Activated CD8-positive, alpha-beta T cell treated with anti-CD3 and anti-CD28 coated beads, Interleukin-2, amount 10 ng/mL, durations not matched to agents 7 days and 5 days (primary cell): ENCODE measurements around the gene RSL24D1. TPM values are rescaled to one million over a fixed set of nuclear protein-coding genes. Genes with fewer than 3 reads are reported as not detected.

Source experiments
- ATAC-seq: fragments of 150-1000 bp; cut with Tn5 transposase; one replicate; pipeline ENCODE4 v1.10.0; 2021; ENCODE audit warnings: moderate library complexity
- CTCF ChIA-PET: fragments of 350-600 bp; sonication (Branson Sonifier 250); formaldehyde crosslinking; loops from one replicate; lab custom pipeline; 2021; ENCODE audit warnings: antibody characterized with exemption; lab: Charles Lee
- POLR2A ChIA-PET: fragments of 350-600 bp; sonication (Branson Sonifier 250); formaldehyde crosslinking; loops from one replicate; lab custom pipeline; 2021; ENCODE audit warnings: antibody characterized with exemption; lab: Charles Lee
- DNase-seq: peaks from one replicate; pipeline ENCODE4 v3.0.0-alpha.2; 2020
- H3K27ac Mint-ChIP-seq: one replicate; pipeline ENCODE4 v1.8.0; 2021; ENCODE audit warnings: mild to moderate bottlenecking, mixed read lengths
- H3K27me3 Mint-ChIP-seq: one replicate; pipeline ENCODE4 v1.8.0; 2021; ENCODE audit warnings: low read depth, mixed read lengths
- H3K36me3 Mint-ChIP-seq: one replicate; pipeline ENCODE4 v1.8.0; 2021; ENCODE audit warnings: low read depth, mixed read lengths
- H3K4me1 Mint-ChIP-seq: one replicate; pipeline ENCODE4 v1.8.0; 2021; ENCODE audit warnings: low read depth, mixed read lengths
- H3K4me3 Mint-ChIP-seq: one replicate; pipeline ENCODE4 v1.8.0; 2021; ENCODE audit warnings: mild to moderate bottlenecking, mixed read lengths
- H3K9me3 Mint-ChIP-seq: one replicate; pipeline ENCODE4 v1.8.0; 2022; ENCODE audit warnings: mixed read lengths; ENCODE audit not compliant: insufficient read depth
- total RNA-seq, 2 experiments: library from RNA; stranded (reverse); gene quantifications; one replicate each; pipeline ENCODE4 v1.2.3, GENCODE V29; 2021

The RSL24D1 gene
- total RNA-seq, 2 experiments from 2014 or later = 79.6 to 85.2 TPM

DNA sequence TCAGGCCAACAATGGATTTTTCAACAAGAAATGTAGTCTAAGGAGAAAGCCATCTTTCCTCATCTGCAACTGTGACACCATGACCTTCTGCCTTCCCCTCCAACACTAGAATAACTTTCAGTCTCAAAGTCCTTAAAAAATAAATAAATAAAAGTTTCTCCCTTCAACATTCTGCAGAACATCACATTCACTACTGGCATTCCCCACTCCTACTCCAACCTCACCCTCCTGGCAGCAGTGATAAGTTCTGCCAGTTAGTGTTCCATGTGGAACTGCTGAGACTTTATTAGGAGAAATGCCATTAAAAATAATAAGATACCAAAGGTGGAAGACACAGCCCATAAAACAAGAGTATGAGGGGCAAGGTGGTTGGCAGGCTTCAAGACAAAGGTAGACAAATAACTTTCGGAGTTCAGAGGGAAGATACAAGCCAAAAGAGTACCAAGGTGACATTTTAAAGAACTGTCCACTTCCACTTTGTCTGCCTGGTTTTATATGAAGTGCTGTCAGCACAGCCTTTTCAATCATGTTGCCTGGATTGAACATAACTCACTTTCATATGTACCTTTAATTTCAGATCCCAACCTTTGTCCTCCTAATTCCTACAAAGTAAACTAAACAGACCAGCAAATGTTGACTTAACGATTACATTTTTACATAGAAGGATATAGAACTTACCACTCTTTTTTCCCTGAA, 37.5 kb upstream of the RSL24D1 start:
- ChIA-PET CTCF (no interaction called here), POLR2A (no interaction called here)
- Mint-ChIP-seq H3K27me3 (no peaks in the 10 kb centered on the region), H3K36me3 (peaks cover 75% of the 10 kb centered on the region), H3K4me3 (no peak overlapping the region), H3K27ac (no peak overlapping the region), H3K4me1 (peaks cover 60% of the 10 kb centered on the region), H3K9me3 (no peaks in the 10 kb centered on the region)
- no peak for ATAC-seq
- no peak for DNase-seq

DNA sequence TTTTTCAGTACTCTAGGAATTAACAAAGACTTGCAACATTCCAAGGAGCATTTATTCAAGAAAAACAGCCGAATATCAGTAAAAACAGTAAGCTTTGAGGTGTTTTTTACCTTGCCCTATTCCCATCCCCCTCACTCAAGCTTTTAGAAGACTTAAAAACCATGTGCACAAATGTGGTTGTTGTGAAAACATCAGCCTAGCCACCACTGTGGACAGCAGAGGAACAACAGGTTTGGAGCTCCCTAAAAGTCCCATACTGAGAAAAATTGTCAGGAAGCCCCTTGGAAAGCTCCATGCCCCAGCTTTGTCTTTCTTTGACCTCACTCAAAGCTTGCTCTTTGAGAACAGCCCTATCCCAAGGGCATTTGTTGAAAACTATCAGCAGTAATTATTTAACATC, 34.7 kb upstream of the RSL24D1 start:
- H3K27me3 Mint-ChIP-seq = no peaks in the 10 kb centered on the region
- peaks cover 45% of the 10 kb centered on the region for H3K4me1 Mint-ChIP-seq
- ChIA-PET POLR2A (no interaction called here), CTCF (interaction anchor here (1.0 to 2.8 kb wide), 8 partner anchors 10 to 208 kb away, joined by 4 to 17 read pairs (median 7); partner anchors contain the start of gene RSL24D1)
- peaks cover 77% of the 10 kb centered on the region for H3K36me3 Mint-ChIP-seq
- DNase-seq (no peak), ATAC-seq (no peak)
- H3K27ac Mint-ChIP-seq = no peak overlapping the region
- no peak overlapping the region for H3K4me3 Mint-ChIP-seq
- no peaks in the 10 kb centered on the region for H3K9me3 Mint-ChIP-seq

DNA sequence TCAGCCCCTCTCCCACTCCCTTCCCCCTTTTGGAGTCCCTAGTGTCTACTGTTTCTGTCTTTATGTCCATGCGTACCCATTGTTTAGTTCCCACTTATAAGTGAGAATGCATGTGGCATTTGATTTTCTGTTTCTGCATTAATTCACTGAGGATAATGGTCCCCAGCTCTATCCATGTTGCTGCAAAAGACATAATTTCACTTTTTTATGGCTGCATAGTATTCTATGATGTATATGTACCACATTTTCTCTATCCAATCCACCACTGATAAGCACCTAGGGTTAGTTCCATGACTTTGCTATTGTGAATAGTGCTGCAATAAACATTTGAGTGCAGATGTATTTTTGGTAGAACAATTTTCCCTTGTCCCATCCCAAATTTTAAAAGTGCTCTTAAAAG, 34.2 kb upstream of the RSL24D1 start:
- no peaks in the 10 kb centered on the region for H3K27me3 Mint-ChIP-seq
- ChIA-PET CTCF (interaction anchor here (1.6 to 2.8 kb wide), 5 partner anchors 10 to 51 kb away, joined by 5 to 17 read pairs (median 8); no protein-coding TSS in a partner anchor), POLR2A (no interaction called here)
- peaks cover 49% of the 10 kb centered on the region for H3K4me1 Mint-ChIP-seq
- no peak overlapping the region for H3K4me3 Mint-ChIP-seq
- ATAC-seq (no peak), DNase-seq (no peak)
- H3K27ac Mint-ChIP-seq = no peak overlapping the region
- no peaks in the 10 kb centered on the region for H3K9me3 Mint-ChIP-seq
- peaks cover 76% of the 10 kb centered on the region for H3K36me3 Mint-ChIP-seq

DNA sequence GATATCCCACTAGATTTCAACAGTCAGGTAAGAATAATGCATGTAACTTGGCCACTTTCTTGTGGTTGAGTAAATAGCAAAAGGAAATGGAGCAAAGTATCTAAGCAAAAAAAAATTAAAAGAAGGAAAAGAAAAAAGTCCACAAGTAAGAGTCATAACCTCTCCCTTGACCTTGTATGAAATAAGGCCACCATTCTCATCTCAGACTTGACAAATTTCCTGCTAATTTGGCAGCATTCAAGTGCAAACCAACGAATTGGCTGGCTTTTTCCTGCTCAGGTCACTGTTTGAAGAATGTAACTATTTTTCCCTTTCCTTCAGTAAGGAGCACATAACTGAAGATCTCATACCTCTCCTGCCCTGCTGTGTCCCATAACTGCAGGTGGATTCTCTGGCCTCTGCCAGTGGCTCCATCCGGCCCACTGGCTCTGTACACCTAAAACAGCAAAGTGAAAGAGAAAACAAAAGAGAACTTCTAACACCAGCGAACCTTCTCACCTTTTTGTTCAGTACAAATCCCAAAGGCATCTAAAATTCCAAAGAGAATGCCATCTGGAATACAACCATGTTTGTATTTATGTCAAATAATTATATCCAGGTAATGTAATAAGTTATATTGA, 33.4 kb upstream of the RSL24D1 start:
- ChIA-PET POLR2A (no interaction called here), CTCF (interaction anchor here (1.5 to 2.0 kb wide), 3 partner anchors 9 to 28 kb away, joined by 3 to 8 read pairs (median 5); no protein-coding TSS in a partner anchor)
- Mint-ChIP-seq H3K27me3 (no peaks in the 10 kb centered on the region), H3K27ac (peak overlapping the region; percentile 81), H3K4me1 (peaks cover 50% of the 10 kb centered on the region), H3K4me3 (peak overlapping the region; percentile 58), H3K36me3 (peaks cover 77% of the 10 kb centered on the region), H3K9me3 (no peaks in the 10 kb centered on the region)
- DNase-seq = no peak
- peak; percentile 70 for ATAC-seq

DNA sequence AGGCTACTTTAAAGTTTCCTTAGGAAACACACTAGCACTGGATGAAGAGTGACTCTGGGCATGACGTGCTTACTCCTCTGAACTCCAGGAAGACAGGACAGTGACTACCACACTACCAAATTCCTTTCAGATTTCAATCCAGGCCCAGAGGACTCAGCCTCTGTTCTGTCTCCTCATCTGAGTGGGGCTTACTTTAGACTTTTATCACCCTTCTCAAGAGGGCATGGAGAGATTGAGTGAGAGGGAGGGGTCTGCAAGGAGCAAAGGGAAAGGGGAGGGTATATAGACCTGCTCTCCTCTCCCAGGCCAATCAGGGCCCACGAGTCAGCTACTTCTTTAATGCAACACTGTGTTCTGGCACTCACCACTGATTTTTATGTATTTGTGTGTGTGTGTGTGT, 29.4 kb upstream of the RSL24D1 start:
- CTCF ChIA-PET = interaction anchor here (1.1 to 1.3 kb wide), 2 partner anchors 8 to 47 kb away, joined by 3 to 4 read pairs; no protein-coding TSS in a partner anchor
- H3K4me1 Mint-ChIP-seq = peaks cover 73% of the 10 kb centered on the region

DNA sequence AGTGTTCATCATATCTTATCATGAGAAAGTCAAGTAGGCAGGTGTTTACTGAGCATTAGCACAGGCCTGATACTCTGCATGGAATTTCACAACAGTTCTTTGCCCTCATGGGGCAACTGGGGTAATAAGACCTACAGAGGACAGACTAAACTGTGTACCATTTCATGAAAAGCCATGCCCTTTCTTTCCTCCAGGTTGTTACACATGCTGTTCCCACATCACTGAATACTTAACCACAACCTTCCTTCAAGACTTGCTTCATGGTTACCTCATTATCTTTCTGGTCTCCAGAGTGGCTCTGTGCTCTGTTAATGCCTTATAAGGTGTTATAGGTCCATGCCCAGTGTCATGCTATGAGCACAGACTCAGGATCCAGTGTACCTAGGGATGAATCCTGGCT, 28.2 kb upstream of the RSL24D1 start:
- ChIA-PET POLR2A (interaction anchor here (1.2 to 1.5 kb wide), 2 partner anchors 26 to 42 kb away, joined by 3 to 4 read pairs; no protein-coding TSS in a partner anchor), CTCF (no interaction called here)
- ATAC-seq (peak; percentile 56), DNase-seq (no peak)
- peaks cover 74% of the 10 kb centered on the region for H3K4me1 Mint-ChIP-seq
- H3K27me3 Mint-ChIP-seq = no peaks in the 10 kb centered on the region
- peak overlapping the region; percentile 5 for H3K4me3 Mint-ChIP-seq
- H3K27ac Mint-ChIP-seq = peak overlapping the region; percentile 75
- no peaks in the 10 kb centered on the region for H3K9me3 Mint-ChIP-seq
- H3K36me3 Mint-ChIP-seq = peaks cover 77% of the 10 kb centered on the region

More for the DNA sequence above, 29.4 kb upstream of the RSL24D1 start:
- no peak for DNase-seq
- Mint-ChIP-seq H3K36me3 (peaks cover 81% of the 10 kb centered on the region), H3K4me3 (no peak overlapping the region), H3K27ac (no peak overlapping the region), H3K27me3 (no peaks in the 10 kb centered on the region), H3K9me3 (no peaks in the 10 kb centered on the region)
- no peak for ATAC-seq
- POLR2A ChIA-PET = no interaction called here

DNA sequence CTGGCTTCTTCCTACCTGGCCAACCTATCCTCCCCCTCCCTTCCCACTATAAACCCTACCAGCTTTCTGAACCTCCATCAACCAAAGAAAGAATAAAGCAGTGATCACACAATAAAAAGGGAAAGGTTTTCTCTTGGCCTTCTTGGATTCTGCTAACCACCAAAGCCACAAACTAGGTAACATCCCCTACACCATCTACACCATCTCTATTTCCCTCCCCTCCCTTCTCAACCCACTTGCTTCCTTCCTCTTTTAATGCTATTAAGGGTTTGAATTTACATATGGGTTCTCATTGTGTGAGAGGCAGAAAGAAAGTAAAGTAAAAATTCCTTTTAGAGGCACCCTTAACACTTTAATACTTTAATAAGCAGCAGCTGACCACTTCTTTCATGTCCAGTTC, 25.8 kb upstream of the RSL24D1 start:
- peak; percentile 7 for ATAC-seq
- DNase-seq = no peak
- no peaks in the 10 kb centered on the region for H3K9me3 Mint-ChIP-seq
- peaks cover 75% of the 10 kb centered on the region for H3K36me3 Mint-ChIP-seq
- no peaks in the 10 kb centered on the region for H3K27me3 Mint-ChIP-seq
- H3K4me1 Mint-ChIP-seq = peaks cover 87% of the 10 kb centered on the region
- H3K27ac Mint-ChIP-seq = peak overlapping the region; percentile 96
- POLR2A ChIA-PET = interaction anchor here (1.0 to 2.4 kb wide), 4 partner anchors 33 to 96 kb away, joined by 3 to 8 read pairs (median 4); partner anchors contain the start of genes PIGB and PIGBOS1
- H3K4me3 Mint-ChIP-seq = peak overlapping the region; percentile 65
- CTCF ChIA-PET = interaction anchor here (1.0 to 8.8 kb wide), 3 partner anchors 34 to 69 kb away, joined by 4 to 77 read pairs (median 4); no protein-coding TSS in a partner anchor

DNA sequence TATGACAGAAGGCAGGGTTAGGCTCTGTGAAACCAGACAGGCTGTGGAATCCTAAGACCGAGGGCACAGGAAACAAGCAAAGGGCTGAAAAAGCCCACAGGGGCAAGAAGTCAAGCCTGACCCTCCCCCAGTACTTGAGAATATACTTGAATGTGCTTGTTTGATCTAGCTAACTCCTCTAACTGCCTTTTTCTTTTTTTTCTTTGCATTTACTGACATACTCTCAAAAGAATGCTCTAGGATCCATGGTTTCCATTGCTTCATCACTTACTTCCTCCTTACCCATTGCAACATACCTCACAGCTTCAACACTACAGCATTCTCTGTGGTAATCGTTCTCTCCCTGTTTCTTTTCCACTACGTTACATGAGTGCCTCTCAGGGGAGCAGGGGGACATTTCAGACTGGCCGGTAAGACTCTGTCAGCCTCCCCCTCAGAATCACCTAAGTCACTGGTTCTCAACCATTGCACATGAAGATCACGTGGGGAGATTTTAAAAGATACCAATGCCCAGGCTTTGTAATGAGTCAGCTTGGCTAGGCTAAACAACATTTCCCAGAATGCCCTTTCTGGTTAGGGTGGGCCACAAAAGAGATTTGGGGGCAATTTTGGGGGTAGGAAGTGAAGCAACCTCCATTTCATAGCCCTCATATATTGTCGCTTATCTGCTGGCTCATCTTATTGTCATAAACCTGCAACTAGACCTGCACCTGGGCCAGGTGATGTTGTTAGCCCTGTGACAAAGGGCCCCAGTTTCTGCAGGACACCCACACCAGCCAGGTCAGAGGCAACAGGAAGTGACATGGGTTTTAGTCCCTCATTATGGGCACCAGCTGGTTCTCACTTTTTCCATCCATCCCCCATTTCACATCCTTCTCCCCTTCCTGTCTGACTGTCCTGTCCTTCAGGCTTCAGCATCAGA, 24.6 kb upstream of the RSL24D1 start:
- H3K9me3 Mint-ChIP-seq = no peaks in the 10 kb centered on the region
- peaks cover 72% of the 10 kb centered on the region for H3K36me3 Mint-ChIP-seq
- CTCF ChIA-PET = interaction anchor here (1.0 to 8.8 kb wide), 10 partner anchors 10 to 218 kb away, joined by 3 to 77 read pairs (median 6); no protein-coding TSS in a partner anchor
- peaks cover 89% of the 10 kb centered on the region for H3K4me1 Mint-ChIP-seq
- peak overlapping the region; percentile 65 for H3K4me3 Mint-ChIP-seq
- H3K27ac Mint-ChIP-seq = peak overlapping the region; percentile 96
- DNase-seq (peak; percentile 65), ATAC-seq (peak; percentile 66)
- POLR2A ChIA-PET = interaction anchor here (0.6 to 2.4 kb wide), 12 partner anchors 10 to 98 kb away, joined by 3 to 12 read pairs (median 4); partner anchors contain the start of genes PIGB, PIGBOS1 and RSL24D1
- H3K27me3 Mint-ChIP-seq = no peaks in the 10 kb centered on the region

DNA sequence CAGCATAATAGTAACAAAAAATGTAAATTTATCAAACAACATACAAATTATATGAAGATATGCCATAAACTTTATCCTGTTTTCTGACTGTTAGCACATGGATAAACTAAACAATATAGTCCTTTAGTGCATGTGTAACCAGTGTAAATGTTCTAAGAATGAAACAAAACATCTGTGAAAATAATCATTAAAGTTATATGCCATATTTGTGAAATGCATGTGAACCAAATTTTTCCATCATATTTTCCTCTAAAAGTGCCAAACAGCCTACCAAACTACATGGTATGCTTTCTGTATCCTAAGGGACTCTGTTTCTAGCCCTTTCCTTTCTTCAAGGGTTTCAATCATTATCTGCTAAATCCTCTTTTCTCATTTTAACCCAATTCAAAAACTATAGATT, 23.9 kb upstream of the RSL24D1 start:
- Mint-ChIP-seq H3K27ac (peak overlapping the region; percentile 96), H3K4me1 (peaks cover 82% of the 10 kb centered on the region), H3K4me3 (peak overlapping the region; percentile 65), H3K36me3 (peaks cover 67% of the 10 kb centered on the region), H3K9me3 (no peaks in the 10 kb centered on the region), H3K27me3 (no peaks in the 10 kb centered on the region)
- ChIA-PET POLR2A (interaction anchor here (0.6 to 2.4 kb wide), 6 partner anchors 9 to 98 kb away, joined by 3 to 12 read pairs (median 4); partner anchors contain the start of genes PIGB, PIGBOS1 and RSL24D1), CTCF (interaction anchor here (1.0 to 8.8 kb wide), 8 partner anchors 11 to 219 kb away, joined by 3 to 77 read pairs (median 6); no protein-coding TSS in a partner anchor)
- DNase-seq (no peak), ATAC-seq (no peak)

DNA sequence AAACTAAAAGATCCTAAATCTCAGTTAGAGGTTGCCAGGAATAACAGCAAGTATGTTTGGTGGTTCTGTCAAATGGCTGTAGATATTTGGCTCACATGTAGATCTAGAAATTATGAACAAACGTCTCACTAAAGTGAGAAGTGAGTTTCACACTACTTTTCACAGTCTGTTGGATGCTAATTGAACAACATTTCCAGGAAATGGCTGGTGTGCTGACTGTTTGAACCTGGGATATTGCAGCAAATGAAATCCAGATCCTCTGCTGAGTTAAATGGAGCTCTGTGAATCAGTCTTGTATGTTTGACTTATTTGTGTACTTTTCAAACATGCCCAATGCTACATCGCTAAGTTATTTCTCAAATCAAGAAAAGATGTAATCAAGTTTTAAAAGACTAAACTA, 21.3 kb upstream of the RSL24D1 start:
- DNase-seq (no peak), ATAC-seq (no peak)
- Mint-ChIP-seq H3K9me3 (no peaks in the 10 kb centered on the region), H3K27me3 (no peaks in the 10 kb centered on the region), H3K4me3 (no peak overlapping the region), H3K4me1 (peaks cover 58% of the 10 kb centered on the region), H3K36me3 (peaks cover 58% of the 10 kb centered on the region), H3K27ac (peak overlapping the region; percentile 44)
- CTCF ChIA-PET = interaction anchor here (0.7 to 8.8 kb wide), 23 partner anchors 9 to 221 kb away, joined by 3 to 77 read pairs (median 5); partner anchors contain the start of genes CCPG1, PIERCE2, PIGB and PIGBOS1
- POLR2A ChIA-PET = interaction anchor here (0.5 to 1.4 kb wide), 3 partner anchors 21 to 70 kb away, joined by 3 to 8 read pairs (median 6); partner anchors contain the start of gene RSL24D1
